Stimulated activated CD4-positive, alpha-beta T cell treated with anti-CD3 and anti-CD28 coated beads, Interleukin-12 subunit alpha, Interleukin-12 subunit beta, amount 100 ng/mL, for 4 hours (primary cell): ENCODE results near the gene STIP1.

ENCODE experiments used
- DNase-seq: peaks from one replicate; pipeline ENCODE4 v3.0.0-alpha.2; 2020

Gene STIP1

DNA sequence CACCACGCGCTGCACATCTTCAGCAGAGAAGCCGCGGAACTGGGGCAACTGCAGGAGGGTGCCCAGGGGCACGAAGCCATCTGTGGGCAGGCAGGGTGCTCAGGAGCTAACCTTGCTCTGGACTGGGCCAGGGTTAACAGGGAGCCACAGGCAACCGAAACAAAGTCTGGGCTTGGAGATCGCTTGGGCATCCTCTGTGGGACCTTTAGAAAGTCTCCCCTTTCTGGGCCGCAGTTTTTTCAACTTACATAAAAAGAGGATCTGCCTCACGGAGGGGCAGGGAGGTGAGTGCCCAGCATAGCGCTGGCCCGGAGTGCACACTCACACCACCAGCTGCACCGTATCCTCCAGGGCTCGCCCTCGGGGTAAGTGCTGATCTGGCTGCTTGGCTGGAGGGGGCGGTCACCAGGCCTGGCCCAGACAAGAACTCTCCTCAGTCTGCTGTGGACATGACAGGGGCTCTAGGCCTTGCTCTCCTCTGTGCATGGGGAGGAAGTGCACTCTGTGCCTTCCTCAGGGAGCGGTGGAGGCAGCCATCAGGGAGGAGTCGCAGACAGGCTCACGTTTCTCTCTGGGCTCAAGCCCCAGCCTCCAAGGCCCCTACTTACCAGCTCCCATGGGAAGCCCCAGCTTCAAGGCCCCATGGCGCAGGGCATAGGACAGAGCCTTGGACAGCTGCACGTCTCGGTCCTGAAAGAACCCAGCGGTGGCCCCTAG lies 39.1 kb downstream of the STIP1 start:
- DNase-seq = no peak

DNA sequence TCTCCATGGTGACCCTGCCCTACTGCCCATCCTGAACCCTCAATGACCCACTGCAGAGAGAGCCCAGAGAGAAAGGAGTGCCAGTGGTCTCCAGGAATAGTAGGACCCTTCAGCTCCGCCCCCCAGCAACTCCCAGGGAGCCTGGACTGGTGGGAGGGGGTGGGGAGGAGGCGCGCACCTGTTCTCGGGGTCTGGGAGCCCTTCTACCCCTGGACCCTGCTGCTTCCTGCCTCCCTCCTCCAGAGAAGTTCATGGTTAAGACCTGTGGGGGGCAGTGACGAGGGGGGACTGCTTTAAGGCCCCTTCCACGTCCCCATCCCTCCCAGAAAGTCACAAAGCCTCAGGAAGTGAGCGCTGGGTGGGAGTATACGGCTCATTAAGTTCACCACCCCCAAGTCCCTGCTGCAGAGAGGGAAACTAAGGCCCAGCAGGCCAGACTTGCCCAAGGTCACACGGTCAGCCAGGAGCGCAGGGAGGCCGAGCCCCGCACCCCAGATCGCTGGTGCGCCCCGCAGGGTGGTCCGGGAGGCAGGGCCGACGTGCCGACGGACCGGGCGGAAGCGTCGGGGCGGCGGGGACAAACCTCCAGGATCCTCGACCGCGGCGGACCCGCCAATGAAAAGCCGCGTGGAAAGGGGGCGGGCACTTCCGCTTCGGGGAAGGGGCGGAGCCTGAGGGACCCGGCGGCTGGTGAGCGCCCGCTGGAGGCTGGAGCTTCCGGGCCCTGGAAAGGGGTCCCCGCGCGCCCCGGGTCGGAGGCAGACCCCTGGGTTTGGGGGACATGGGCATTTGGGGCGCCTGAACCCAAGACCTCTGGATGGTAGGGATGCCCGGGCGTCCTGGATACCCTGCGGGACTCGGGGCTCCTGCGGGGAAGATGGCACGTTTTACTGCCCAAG lies 39.9 kb downstream of the STIP1 start, which contains the start of the genes NUDT22 and TRPT1:
NUDT22 (plus strand) TSS at position 667 of the 899 bp plus-strand sequence. CDS start 379 bp downstream, outside the sequence.
TRPT1 (minus strand) TSS at position 579 of the 899 bp plus-strand sequence; CDS start at position 253, 326 bp downstream.
- DNase-seq = peak; percentile 94

DNA sequence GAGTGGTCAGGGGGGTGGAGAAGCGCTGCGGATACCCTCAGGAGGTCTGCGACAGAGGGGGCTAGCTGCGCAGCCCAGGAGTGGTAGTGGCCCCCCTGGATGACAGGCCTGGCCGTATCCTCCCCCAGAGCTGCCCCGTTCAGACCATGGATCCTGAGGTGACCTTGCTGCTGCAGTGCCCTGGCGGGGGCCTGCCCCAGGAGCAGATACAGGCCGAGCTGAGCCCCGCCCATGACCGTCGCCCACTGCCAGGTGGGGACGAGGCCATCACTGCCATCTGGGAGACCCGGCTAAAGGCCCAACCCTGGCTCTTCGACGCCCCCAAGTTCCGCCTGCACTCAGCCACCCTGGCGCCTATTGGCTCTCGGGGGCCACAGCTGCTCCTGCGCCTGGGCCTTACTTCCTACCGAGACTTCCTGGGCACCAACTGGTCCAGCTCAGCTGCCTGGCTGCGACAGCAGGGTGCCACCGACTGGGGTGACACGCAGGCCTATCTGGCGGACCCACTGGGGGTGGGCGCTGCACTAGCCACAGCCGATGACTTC lies 40.6 kb downstream of the STIP1 start:
- peak; percentile 51 for DNase-seq

DNA sequence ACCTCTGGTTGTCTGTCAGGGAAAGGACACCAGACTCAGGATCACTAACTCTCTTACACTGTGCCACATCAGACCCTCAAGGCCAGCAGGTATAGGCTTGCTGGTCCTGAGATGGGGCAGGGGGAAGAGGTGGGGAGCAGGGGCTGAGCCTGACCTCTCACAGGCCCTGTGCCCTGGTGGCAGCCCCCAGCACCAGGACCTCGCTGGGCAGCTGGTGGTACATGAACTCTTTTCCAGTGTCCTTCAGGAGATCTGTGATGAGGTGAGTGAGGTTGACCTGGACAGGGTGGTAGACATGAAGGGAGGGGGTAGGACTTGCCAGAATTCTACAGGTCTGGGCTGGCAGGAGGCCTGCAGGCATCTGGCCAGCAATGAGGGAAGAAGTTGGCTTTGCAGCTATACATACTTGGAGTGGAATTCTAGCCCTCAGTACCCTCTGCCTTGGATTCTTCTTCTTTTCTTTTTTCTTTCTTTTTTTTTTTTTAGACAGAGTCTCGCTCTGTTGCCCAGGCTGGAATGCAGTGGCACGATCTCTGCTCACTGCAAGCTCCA lies 41.5 kb downstream of the STIP1 start:
- no peak for DNase-seq

DNA sequence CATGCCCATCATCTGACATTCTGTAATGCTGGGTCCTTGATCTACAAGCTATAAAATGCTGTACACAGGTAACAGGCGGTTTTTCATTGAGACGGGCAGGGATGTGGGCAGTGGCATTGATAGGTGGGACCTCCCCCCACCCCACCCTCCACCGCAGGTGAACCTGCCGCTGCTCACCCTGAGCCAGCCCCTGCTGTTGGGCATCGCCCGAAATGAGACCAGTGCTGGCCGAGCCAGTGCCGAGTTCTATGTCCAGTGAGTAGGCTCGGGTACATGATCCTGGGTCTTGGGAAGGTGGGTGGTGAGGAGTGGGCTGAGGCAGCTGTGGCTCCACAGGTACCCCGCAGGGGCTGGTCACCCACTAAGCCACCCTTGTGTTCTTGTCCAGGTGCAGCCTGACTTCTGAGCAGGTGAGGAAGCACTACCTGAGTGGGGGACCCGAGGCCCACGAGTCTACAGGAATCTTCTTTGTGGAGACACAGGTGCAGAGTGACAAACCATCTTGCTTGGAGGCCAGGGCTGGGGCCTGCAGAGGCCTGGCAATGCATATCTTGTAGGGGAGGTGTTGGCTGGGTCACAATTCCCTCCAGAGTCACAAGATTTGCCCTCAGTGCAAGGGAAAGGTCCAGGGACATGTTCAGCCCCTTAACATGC lies 43.2 kb downstream of the STIP1 start:
- no peak for DNase-seq

DNA sequence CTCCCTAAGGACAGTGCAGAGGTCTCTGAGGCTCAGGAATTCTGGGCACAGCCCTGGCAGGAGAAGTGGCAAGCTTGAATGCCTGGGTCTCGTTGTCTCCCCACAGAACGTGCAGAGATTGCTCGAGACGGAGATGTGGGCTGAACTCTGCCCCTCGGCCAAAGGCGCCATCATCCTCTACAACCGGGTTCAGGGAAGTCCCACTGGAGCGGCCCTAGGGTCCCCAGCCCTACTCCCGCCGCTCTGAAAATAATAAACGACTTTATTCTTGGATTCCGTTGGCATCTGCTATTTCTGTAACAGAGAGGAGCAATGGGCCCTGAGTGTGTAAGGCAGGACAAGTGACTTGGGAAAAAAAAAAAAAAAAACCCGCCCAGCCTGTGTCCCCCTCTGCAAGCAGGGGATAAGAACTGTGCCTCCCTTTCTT lies 43.8 kb downstream of the STIP1 start:
- DNase-seq = no peak

DNA sequence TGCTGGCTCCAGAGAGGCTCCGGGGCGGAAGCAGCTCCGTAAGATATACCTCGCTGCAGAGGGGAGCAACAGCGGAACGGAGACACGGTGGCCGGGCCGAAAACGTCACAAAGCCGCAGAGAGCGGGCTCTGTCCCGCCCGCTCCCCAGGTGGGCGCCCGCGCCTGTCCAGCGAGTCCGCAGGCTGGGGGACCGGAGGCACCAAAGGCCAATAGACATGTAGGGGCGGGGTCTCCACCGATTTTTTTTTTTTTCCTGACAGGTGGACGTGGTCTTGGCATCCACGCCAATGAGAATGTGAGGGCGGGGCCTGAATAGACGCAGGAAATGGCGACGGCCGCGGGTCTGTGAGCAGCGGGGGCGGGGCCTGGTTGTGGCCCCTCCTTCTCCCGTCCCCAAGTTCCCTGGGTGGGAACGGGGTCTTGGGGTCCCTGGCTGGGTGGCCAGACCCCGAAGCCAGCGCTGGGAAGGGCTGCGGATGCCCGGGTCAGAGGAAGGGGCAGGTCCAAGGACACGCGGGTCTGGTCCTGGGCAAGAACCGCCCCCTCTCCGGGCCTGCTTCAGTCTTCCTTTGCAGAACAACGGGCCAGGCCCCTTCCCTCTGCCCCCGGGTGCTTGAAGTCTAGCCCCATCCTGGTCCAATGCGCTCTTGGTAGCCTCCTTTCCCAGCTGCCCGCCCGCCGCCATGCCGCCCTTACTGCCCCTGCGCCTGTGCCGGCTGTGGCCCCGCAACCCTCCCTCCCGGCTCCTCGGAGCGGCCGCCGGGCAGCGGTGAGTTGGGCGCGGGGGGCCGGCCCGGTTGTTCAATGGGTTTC lies 44.4 kb downstream of the STIP1 start, which contains the start of gene DNAJC4:
DNAJC4 (plus strand) TSS at position 378 of the 814 bp plus-strand sequence; CDS start at position 685, 307 bp downstream.
- peak; percentile 85 for DNase-seq

DNA sequence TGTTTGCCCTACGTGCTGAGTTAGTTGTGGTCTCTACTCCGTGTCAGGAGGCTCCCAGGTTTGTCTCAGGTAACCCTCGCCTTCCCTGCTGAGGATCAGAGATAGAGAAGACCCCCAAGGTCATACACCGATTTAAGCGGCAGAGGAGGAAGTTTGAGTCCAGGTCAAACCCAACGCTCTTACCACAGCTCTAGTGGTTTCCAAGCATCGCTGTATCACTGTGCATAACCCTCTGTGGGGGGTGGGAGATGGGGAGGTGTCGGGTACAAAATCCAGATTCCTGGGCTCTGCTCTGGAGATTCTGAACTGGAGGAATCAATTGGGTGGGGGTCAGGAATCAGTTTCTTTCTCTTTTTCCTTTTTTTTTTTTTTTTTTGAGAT lies 45.0 kb downstream of the STIP1 start:
- no peak for DNase-seq

DNA sequence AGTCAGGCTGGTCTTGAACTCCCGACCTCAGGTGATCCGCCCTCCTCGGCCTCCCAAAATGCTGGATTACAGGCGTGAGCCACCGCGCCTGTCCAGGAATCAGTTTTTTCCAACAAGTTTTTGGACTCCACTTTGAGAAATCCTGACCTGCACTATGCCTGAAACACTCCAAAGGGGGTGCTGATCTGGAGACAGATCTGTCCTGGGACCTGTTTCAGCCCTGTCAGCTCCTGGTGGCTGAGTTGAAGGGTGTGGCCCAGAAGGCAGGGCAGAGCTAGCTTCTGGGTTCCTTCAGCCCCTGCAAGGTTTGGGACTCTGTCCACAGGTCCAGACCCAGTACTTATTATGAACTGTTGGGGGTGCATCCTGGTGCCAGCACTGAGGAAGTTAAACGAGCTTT lies 45.6 kb downstream of the STIP1 start:
- DNase-seq = no peak

DNA sequence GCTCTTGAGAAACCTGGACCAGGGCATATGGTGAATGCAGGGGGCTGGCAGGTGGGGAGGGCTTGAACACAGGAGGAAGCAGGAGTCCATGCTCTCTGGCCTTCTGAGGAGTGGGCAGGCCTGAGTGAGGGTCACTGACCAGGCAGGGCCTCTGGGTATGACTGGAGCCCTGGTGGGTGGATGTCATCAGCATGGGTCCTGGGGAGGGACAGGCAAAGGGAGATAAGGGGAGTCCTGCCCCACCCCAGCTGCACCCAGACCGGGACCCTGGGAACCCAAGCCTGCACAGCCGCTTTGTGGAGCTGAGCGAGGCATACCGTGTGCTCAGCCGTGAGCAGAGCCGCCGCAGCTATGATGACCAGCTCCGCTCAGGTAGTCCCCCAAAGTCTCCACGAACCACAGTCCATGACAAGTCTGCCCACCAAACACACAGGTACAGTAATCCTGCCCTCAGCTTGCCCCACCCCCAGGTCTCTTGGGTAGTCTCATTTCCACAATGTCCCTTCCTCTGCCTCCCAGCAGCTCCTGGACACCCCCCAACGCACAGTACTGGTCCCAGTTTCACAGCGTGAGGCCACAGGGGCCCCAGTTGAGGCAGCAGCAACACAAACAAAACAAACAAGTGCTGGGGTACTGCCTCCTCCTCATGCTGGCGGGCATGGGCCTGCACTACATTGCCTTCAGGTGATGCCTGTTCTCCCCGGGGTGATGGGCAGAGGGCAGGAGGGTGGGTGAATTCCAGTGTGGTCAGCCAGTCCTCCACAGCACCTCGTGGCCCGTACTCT lies 46.4 kb downstream of the STIP1 start:
- no peak for DNase-seq

DNA sequence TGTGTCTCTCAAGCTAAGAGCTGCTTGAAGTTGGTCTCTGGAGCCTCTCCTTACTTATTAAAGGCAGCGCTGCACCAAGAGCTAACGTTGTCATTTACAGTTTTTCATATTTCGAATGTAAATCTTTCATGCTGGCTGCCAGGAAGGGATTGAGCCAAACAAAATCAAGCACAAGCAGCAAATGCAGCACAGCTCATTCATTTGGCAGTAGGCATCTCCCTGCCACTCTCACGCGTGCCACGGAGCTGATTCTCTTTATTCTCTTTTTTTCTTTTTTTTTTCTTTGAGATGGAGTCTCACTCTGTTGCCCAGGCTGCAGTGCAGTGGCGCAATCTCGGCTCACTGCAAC lies 47.0 kb downstream of the STIP1 start:
- DNase-seq = no peak

DNA sequence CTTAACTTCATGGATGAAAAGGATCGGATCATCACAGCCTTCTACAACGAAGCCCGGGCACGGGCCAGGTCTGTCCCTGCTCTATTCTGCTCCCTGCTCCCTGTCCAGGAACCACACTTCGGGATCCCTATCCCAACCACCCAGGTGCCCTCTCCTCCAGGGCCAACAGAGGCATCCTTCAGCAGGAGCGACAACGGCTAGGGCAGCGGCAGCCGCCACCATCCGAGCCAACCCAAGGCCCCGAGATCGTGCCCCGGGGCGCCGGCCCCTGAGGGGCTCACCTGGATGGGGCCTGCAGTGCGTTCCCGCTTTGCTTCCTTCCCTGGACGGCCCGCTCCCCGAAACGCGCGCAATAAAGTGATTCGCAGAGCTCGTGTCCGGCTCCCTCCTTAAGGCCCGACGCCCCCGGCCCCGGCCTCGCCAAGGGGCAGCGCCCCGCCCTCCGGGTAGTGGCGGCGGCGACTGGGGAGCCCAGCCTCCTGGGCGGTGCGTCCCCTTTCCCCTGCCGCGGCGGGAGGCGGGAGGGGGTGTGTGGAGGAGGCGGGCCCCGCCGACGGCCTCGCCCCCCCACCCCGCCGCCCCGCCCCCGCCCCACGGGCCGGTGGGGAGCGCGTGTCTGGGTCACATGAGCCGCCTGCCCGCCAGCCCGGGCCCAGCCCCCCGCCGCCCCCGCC lies 48.1 kb downstream of the STIP1 start, which contains the start of gene VEGFB:
VEGFB (plus strand) TSS at position 672 of the 674 bp plus-strand sequence. CDS start 250 bp downstream, outside the sequence.
- DNase-seq = peak; percentile 72

DNA sequence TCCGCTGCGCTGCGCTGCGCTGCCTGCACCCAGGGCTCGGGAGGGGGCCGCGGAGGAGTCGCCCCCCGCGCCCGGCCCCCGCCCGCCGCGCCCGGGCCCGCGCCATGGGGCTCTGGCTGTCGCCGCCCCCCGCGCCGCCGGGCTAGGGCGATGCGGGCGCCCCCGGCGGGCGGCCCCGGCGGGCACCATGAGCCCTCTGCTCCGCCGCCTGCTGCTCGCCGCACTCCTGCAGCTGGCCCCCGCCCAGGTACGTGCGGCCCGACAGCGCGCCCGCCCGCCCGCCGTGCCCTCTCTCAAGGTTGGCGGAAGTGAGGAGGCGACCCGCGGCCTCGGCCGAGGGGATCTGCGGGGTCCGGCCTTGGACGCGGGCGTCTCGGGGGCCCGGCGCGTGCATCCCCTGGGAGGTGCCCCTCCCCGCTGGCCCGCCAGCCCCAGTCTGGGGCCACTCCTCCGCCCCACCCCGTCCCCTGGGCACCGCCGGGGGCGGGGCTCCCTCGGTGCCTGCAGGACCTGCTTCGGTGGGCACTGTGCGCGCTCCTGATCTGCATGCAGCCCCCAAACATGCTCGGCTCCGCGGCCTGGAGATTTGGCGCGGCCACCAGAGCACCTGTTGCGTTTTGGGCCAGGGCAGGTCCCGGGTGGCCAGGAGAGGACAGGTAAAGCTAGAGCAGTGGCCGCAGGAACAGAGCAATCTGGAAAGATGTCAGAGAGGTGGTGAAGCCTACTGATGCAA lies 48.8 kb downstream of the STIP1 start:
- DNase-seq = no peak

DNA sequence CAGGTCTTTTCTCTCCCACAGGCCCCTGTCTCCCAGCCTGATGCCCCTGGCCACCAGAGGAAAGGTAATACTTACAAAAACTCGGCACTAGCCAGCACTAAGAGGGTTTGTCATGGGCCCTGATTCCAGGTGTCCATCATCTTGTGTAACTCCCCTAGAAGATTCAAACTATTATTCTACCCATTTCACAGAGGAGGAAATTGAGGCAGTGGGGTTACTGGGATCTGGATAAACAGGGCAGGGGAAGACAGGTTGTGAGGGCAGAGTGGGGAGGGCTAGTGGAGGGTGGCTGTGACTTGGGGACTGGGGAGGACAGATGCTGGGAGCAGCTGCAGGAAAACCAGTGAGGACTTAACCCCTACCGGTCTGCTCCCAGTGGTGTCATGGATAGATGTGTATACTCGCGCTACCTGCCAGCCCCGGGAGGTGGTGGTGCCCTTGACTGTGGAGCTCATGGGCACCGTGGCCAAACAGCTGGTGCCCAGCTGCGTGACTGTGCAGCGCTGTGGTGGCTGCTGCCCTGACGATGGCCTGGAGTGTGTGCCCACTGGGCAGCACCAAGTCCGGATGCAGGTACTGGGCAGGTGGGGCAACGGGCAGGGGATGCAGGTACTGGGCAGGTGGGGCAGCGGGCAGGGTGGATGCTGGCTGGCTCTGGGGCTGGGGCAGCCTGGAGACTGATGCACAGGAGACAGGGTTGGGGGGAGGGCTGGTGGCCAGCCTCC lies 49.6 kb downstream of the STIP1 start:
- DNase-seq = no peak

DNA sequence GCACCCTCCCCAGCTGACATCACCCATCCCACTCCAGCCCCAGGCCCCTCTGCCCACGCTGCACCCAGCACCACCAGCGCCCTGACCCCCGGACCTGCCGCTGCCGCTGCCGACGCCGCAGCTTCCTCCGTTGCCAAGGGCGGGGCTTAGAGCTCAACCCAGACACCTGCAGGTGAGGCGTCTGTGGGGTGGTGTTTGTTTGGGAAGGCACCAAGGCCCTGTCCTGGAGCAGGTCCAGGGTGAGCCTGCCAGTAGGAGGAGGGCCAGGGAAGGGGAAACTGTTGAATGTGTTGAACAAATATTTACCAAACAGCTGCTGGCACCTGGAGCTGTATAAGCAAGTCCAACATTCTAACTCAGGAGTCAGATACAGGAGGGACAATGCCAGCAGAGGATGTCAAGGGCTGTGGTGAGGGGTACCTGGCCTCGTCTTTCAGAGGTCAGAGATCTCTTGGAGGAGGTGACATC lies 51.5 kb downstream of the STIP1 start:
- no peak for DNase-seq

DNA sequence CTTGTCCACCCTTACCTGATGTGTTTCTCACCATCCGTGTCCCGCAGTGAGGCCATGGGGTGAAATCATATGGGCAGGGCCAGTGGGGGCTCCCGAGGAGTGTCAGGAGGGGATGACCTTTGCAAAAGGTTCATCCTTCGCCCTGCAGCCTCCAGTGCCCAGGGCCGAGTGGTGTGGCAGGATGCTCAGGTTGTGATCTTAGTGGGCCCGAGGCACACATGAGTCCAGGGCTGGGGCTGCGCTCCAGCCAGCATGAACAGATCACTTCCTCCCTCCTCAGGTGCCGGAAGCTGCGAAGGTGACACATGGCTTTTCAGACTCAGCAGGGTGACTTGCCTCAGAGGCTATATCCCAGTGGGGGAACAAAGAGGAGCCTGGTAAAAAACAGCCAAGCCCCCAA lies 52.1 kb downstream of the STIP1 start:
- no peak for DNase-seq

DNA sequence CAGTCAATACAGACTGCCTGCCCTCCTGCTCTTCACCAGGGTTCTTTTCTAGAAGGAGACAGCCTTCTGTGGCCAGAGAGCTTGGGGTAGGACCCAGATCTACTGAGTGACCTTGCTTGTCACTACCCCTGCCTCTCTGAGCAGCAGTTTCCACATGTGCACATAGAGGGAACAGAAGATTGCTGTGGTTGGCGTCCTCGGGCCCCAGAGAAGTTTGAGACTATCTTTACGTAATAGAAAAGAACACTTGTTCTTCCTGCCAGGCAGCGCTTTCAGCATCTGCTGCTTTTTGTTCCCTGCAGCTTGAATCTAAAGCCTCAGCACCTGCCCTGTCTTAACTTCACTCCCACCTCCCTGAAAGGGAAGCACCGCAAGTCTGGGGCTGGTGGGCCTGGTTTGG lies 53.0 kb downstream of the STIP1 start:
- DNase-seq = no peak

DNA sequence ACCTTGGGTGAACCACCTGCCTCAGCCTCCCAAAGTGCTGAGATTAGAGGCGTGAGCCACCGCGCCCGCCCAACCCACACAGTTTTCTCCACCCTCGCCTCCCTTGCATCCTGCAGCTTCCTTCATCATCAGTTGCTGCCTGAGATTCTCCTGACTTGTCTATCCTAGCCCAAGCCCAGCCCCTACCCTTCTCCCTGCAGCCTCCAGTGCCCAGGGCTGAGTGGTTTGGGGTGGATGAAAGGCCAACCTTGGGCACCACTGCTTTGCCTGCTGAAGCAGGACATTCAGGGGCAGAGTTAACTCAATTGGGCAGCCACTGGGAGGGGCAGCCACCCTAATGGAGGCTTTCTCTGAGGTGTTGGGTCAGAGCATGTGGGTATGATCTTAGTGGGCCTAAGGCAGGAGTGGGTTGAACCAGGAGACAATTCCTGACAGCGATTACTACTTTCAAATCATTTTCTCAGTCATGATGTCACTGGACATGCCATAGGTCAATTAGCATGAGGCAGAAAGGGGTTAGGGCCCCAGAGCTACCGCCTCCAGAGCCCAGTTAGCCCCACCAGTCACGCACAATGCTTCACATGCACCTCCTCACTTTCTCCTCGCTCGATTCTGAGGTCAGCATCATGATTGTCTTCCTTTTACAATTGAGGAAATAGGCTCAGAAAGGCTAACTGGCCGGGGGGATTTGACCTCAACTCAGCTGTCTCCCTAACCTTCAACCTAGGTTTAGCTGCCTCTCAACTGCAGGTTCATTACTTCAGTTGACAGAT lies 53.9 kb downstream of the STIP1 start:
- DNase-seq = no peak
